Measurements from ENCODE around the gene MAP3K10.

DNA sequence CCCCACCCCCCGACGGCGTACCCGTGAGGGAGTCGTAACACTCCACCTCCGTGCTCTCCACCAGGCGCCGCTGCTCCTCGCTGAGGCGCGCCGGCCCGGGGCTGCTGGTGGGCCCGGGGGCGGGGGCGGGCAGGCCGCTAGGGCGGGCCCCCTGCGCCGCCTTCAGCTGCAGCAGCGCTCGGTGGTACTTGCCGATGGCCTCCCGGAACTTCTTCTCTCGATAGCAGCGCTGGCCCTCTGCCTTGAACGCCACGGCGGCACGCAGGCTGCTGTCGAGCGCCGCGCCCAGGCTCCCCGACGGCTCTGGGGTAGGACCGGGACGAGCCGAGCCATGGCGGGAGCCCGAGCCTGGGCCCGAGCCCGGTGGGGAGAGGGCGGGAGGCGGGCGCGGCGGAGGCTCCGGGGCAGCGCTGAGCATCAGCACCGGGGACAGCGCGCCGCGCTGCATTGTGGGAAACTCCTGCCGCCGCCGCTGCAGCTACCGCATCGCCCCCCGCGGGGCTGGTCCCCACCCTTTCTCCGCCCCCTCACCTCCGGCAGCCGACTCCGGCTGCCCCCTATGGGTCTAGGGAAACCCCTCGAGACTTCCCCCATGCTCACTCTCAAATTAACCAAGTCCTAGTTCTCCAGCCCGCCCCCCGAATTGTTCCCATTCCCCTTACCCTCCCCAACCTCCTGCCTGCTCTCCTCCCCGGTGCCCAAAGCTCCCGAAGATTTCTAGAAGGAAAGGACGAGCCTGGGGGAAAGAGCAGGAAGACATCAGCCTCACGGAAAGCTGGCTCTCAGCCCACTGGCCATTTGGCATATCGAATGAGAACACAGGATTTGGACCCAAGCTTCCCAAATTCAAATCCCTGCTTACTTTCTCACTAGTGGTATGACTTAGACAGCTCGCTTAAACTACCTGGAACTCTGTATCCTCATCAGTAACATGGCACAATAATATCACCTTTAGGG lies 27.0 kb downstream of the MAP3K10 start, which contains the start of gene TTC9B:
- no peak for TF ChIP-seq POLR2A (IDR thresholded peaks at IDR 0.05; ENCODE audit: extremely low read depth, insufficient read length)
- TF ChIP-seq, protein P1, sequence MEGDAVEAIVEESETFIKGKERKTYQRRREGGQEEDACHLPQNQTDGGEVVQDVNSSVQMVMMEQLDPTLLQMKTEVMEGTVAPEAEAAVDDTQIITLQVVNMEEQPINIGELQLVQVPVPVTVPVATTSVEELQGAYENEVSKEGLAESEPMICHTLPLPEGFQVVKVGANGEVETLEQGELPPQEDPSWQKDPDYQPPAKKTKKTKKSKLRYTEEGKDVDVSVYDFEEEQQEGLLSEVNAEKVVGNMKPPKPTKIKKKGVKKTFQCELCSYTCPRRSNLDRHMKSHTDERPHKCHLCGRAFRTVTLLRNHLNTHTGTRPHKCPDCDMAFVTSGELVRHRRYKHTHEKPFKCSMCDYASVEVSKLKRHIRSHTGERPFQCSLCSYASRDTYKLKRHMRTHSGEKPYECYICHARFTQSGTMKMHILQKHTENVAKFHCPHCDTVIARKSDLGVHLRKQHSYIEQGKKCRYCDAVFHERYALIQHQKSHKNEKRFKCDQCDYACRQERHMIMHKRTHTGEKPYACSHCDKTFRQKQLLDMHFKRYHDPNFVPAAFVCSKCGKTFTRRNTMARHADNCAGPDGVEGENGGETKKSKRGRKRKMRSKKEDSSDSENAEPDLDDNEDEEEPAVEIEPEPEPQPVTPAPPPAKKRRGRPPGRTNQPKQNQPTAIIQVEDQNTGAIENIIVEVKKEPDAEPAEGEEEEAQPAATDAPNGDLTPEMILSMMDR (IDR thresholded peaks at IDR 0.05; ENCODE audit: low read depth, low read length), result no peak
- TF ChIP-seq, protein P2, sequence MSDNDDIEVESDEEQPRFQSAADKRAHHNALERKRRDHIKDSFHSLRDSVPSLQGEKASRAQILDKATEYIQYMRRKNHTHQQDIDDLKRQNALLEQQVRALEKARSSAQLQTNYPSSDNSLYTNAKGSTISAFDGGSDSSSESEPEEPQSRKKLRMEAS (IDR thresholded peaks at IDR 0.05; ENCODE audit: low read depth, low read length), result no peak

Measured in NB4 (cell line).